Activated CD4-positive, alpha-beta T cell treated with anti-CD3 and anti-CD28 coated beads, Interleukin-2, Interleukin-4, amounts not matched to agents 100 ng/mL and 50 ng/mL, durations not matched to agents 16 hours and 8 hours (primary cell): ENCODE results near the gene CPSF4L.

Experiments
- DNase-seq: peaks from one replicate; pipeline ENCODE4 v3.0.0-alpha.2; 2020; ENCODE audit warnings: low spot score

Gene CPSF4L

DNA sequence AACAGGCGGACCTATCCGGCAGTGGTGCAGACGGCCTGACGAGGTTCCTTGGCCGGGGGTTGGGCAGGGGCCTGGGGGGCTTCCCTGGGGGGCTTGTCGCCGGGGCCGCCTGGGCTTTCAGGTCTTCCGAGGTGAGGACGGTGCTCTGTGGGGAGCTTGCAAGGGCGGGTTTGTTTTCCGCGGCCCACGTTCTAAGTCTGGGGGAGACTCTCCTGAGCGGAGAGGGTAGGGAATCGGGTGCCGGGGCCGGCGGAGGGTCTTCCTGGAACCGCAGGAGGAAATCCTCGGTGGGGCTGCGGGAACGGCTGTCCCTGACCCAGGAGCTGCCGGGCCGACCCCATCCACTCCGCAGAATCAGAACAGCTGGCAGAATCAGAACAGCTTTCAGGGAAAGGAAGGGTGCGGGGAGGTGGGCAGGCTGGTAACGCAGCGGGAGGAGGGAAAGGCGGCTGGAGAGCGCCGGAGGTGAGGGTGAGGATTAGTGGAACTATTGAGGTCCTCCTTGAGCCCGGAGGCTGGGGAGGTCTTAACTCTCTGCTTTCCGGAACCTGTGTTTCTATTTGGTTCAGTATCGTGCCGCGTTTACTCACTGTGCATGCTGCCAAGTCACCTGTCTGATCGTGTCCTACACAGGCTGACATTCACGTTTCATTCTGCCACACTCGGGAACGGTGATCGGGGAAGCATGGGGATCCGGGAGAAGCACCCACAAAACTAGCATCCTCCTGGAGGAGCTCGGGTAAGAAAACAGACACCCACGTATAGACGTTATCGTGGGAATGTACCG lies 28.9 kb downstream of the CPSF4L start:
- peak; percentile 30 for DNase-seq

GRCh38 chr17:73231841-73232586 lies 29.7 kb downstream of the CPSF4L start:
- DNase-seq = peak; percentile 97

DNA sequence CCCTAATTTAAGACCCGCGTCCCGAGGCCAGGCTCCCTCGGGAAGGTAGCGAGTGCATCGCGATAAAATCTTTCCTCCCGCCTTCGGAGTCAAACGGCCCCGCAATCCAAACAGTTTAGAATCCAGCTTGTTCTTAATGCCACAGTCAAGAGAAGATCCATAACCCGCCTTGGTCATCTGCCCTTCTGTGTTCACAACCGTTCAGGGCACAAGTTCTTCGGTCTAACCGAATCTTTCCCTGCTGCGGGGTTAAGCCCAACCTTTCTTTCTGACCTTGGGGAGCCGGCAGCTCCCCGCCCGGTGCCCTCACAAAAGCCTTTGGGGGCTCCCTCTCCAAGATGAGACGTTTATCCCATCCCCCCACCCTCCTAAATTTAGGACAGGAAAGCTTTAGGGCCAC lies 30.3 kb downstream of the CPSF4L start:
- no peak for DNase-seq

- no peak for DNase-seq
These were observed 31.6 kb downstream of the CPSF4L start for GRCh38 chr17:73230088-73230487.

- peak; percentile 67 for DNase-seq
These were observed 32.9 kb downstream of the CPSF4L start for GRCh38 chr17:73228748-73229236.

DNA sequence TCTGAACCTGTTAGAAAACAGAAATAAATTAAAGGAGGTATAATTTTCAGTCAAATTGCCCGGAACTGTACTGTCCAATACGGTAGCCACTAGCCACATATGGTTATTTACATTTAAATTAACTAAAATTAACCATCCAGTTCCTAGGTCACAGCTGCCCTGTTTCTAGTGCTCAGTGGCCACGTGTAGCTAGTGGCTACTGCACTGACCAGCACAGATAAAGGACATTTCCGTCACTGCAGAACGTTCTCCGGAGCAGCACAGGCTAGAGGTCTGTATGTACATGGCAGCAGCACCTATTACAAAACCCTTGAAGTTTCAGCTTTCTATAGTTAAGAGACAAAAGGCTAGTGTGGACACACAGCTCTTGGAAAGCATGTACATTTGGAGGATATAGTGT lies 33.7 kb downstream of the CPSF4L start:
- no peak for DNase-seq

DNA sequence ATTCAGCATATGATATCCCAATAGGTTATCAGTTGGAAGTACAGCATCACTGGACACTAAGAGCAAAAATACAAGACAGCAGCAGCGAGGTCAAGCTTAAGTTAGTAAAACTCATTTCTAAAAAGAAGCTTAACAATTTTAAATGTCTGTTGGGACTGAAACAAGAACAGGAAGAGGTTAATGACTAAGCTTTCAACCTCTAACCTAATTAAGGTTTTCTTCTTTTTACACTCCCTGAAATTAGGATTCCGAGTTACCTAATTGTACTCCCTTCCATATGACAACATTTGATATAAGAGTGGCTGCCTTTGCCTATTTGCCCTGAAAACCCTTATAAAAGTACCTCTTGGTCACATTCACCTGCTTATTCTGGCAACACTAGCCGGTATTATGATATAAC lies 34.3 kb downstream of the CPSF4L start:
- DNase-seq = peak; percentile 43

GRCh38 chr17:73226556-73227172 lies 35.0 kb downstream of the CPSF4L start:
- peak; percentile 34 for DNase-seq

- no peak for DNase-seq
These were observed 36.9 kb downstream of the CPSF4L start for GRCh38 chr17:73224663-73225305.

DNA sequence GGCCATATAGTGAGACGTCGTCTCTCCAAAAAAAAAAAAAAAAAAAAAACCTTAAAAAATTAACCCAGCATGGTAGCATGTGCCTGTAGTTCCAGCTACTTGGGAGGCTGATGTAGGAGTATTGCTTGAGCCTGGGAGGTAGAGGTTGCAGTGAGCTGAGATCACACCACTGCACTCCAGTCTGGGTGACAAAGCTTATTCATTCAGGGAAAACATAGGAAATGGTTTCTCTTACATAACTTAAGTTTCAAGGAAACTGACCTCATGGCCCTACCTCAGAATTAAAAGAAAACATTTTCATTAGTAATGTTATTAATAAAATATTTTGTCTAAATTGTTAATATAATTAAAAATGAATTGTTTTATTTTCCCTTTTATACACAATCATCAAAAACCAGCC lies 37.4 kb downstream of the CPSF4L start:
- DNase-seq = peak; percentile 28

DNA sequence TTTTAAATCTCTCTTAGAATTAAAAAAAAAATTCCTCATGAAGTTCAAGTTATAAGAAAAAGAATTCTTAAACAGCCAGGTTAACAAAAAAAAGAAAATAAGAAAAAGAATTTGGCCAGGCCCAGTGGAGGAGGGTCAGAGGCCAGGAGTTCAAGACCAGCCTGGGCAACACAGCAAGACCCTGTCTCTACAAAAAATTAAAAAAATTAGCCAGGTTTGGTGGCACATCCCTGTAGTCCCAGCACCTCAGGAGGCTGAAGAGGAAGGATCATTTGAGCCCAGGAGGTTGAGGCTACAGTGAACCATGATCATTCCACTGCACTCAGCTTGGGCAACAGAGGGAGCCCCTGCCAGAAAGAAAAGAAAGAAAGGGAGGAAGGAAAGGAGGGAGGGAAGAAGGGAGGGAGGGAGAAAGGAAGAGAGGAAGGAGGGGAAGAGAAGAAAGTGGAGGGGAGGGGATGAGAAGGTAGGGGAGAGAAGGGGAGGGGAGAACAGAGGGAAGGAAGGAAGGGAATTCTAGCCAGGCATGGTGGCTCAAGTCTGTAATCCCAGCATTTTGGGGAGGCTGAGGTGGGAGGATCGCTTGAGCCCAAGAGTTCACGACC lies 38.0 kb downstream of the CPSF4L start:
- no peak for DNase-seq

DNA sequence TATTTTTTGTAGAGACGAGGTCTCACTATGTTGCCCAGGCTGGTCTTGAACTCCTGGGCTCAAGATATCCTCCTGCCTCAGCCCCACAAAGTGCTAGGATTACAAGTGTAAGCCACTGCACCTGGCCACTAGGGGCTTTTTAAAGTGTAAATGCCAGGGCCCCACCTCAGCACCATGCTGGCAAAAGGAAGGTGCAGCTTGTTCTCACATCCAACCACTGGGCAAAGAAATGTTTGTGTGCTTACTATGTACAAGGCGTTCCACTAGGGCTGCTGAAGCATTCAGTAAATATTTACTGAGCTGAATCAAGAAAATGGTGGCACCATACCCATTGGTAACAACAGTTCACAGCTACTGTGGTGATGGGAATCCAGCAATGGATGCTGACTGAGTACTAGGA lies 46.2 kb downstream of the CPSF4L start:
- no peak for DNase-seq

GRCh38 chr17:73214851-73215250 lies 46.8 kb downstream of the CPSF4L start:
- DNase-seq = no peak

DNA sequence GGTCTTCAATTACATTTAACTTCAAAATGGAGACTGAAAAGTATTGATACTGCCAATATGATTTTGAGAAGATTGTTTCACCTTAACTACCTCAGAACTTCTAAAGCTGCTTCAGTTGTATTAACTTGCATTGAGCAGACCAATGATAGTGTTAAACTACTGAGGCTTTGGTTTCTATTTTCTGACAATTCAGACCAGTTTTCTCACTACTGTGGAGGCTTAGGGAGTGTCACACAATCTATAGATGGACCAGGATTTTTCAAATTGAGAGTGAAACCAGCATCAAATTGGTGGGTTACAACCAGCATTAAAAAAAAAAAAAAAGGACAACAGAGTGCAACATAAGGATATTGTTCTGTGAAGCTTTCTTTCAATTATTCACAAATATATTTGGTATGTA lies 47.7 kb downstream of the CPSF4L start:
- no peak for DNase-seq

DNA sequence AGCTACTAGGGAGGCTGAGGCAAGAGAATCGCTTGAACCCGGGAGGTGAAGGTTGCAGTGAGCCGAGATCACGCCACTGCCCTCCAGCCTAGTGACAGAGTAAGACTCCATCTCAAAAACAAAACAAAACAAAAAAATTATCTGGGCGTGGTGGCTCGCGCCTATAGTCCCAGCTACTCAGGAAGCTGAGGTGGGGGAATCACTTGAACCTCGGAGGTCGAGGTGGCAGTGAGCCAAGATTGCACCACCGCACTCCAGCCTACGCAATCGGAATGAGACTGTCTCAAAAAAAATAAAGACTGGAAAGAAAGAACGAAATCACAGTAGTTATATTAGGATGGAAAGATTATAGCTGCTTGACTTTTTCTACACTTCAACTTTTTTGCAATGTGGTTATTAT lies 49.9 kb downstream of the CPSF4L start:
- peak; percentile 20 for DNase-seq

DNA sequence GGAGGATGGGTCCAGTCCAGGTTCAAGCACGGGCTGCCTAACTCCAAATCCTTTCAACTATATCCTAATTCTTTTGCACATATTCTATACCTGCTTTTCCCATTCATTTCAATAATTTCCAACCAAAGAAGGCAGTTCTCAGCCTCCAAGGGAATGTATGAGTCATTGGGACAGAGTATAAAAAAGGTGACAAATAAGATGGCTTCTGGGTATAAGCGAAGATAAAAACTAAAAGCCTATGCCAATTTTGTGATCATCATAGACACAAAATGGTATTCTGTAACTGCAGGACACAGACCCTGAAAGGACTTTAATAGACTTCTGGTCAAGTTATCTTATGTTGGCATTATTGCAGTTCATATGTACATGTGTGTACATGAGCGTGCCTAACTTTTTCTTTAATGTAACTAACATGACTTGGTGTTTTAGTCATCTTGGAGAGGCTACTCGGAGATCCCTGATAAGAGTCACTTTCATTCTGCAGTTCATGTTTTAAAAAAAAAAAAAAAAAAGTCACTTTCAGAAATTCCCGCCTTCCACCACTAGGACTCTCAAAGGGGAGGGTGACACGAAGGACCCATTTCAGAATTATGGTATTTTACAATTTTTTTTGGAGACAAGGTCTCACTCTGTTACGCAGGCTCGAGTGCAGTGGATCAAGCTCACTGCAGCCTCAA lies 51.5 kb downstream of the CPSF4L start:
- DNase-seq = no peak

GRCh38 chr17:73209436-73209835 lies 52.2 kb downstream of the CPSF4L start:
- DNase-seq = no peak

GRCh38 chr17:73208139-73208827 lies 53.4 kb downstream of the CPSF4L start:
- DNase-seq = no peak

DNA sequence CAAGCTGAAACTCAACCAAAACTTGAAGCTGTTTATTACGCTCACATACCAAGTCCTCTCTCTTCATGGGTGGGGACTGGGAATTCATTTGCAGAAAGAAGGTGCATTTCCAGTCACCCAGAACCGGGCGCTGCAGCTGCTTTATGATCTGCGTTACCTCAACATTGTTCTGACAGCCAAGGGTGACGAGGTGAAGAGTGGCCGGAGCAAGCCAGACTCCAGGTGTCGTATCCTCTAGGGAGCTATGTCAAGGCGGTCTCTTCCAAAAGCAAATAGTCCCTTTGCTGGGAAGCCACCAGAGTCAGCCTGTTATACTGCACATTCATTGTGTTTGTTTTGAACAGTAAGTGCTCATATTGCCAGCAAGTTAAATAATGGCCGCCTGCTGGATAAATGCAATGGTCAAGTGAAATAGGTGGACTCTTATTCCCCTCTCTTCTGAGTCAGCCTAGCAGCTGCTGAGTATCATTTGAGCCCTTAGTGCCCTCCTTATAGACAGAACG lies 56.2 kb downstream of the CPSF4L start:
- no peak for DNase-seq

DNA sequence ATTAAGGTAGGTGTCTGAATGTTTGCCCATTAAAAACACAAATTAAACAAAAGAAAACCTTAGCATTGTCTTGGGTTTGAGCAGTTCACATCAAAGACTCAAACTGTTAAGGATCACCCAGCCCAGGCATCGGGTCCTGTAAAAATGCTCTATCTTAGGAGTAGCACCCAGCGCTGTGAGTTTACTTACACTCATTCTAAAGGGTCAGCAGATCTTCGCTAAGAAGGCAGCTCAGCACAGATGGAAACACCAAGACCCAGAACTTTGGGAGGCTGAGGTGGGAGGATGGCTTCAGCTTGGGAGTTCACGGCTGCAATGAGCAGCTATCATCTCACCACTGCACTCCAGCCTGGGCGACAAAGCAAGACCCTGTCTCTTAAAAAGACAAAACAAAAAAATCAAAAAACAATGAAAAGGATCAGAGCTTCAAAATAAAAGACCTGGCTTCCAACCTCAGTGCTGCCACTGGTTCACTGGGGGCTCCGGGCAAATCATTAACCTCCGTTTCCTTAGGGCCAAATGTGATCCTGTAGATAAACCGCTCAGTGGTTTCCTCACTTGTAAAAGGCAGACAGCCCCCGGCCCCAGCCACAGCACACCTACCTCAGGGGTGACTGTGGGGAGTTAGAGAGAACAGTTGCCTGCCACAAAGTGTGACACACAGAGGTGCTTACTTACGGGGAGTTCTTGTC lies 57.7 kb downstream of the CPSF4L start:
- DNase-seq = no peak
